Measurements from ENCODE around the gene F11R. TPM values are rescaled to one million over a fixed set of nuclear protein-coding genes. Genes with fewer than 3 reads are reported as not detected.

The F11R gene
- total RNA-seq, 4 donors from 2014 or later = 3.1 to 6.0 (median 5.3) TPM

GRCh38 chr1:161047436-161048420 is 26.8 kb upstream of the F11R start:
- peaks cover 0 to 5% of the 10 kb centered on the region in 2 donors for H3K36me3 ChIP-seq
- intact Hi-C loops (cut with DNase I; ENCODE audit: low total_unique reads) (loop anchor here (2.0 kb wide), 3 partner anchors 55 to 181 kb away; partner anchors contain the start of gene USP21), in situ Hi-C loops (cut with MboI; ENCODE audit: low sequenced_read_pairs in 4 of 4) (loop anchor here in 1 of 4 donors (10.0 kb wide), 1 partner anchor 107 kb away; the partner anchor contains the start of genes UFC1 and USP21)
- H3K4me1 ChIP-seq = peaks cover 17 to 21% of the 10 kb centered on the region in 2 donors
- ATAC-seq = no peak
- H3K27me3 ChIP-seq = no peaks in the 10 kb centered on the region
- no peaks in the 10 kb centered on the region for H3K9me3 ChIP-seq
- no peak overlapping the region for H3K27ac ChIP-seq
- no peak for DNase-seq
- TF ChIP-seq POLR2A (IDR thresholded peaks at IDR 0.05) = no peak
- TF ChIP-seq CTCF (IDR thresholded peaks at IDR 0.05 in 4 of 5, conservative IDR thresholded peaks at IDR 0.05 in 1 of 5) = no peak
- no peak overlapping the region for H3K4me3 ChIP-seq

GRCh38 chr1:161046605-161047228 is 25.8 kb upstream of the F11R start:
- no peak for DNase-seq
- H3K36me3 ChIP-seq = peaks cover 0 to 16% of the 10 kb centered on the region in 2 donors
- peak overlapping the region; percentile 88 to 98 (median 94) for H3K27ac ChIP-seq
- in situ Hi-C loops (cut with MboI; ENCODE audit: low sequenced_read_pairs in 4 of 4) = loop anchor here in 1 of 4 donors (10.0 kb wide), 1 partner anchor 108 kb away; the partner anchor contains the start of genes UFC1 and USP21
- H3K4me3 ChIP-seq = peak overlapping the region; percentile 87 to 99 (median 90)
- ATAC-seq = no peak
- peaks cover 17 to 21% of the 10 kb centered on the region in 2 donors for H3K4me1 ChIP-seq
- TF ChIP-seq POLR2A (IDR thresholded peaks at IDR 0.05) = no peak
- TF ChIP-seq CTCF (IDR thresholded peaks at IDR 0.05 in 4 of 5, conservative IDR thresholded peaks at IDR 0.05 in 1 of 5) = no peak
- H3K9me3 ChIP-seq = no peaks in the 10 kb centered on the region
- intact Hi-C loops (cut with DNase I; ENCODE audit: low total_unique reads) = loop anchor here (2.0 kb wide), 3 partner anchors 54 to 182 kb away; partner anchors contain the start of gene USP21
- H3K27me3 ChIP-seq = no peaks in the 10 kb centered on the region

- H3K27me3 ChIP-seq = no peaks in the 10 kb centered on the region
- in situ Hi-C loops (cut with MboI; ENCODE audit: low sequenced_read_pairs in 4 of 4) = loop anchor here in 1 of 4 donors (10.0 kb wide), 1 partner anchor 109 kb away; the partner anchor contains the start of genes UFC1 and USP21
- ATAC-seq (peak; percentile 97), DNase-seq (peak; percentile 85 to 93)
- H3K9me3 ChIP-seq = no peaks in the 10 kb centered on the region
- peak within 1 kb of the TSS; percentile 87 to 99 (median 90) for H3K4me3 ChIP-seq
- TF ChIP-seq CTCF (IDR thresholded peaks at IDR 0.05 in 4 of 5, conservative IDR thresholded peaks at IDR 0.05 in 1 of 5) (no peak), POLR2A (IDR thresholded peaks at IDR 0.05) (peak in 1 of 2 donors; percentile 68)
- peaks cover 0 to 23% of the 10 kb centered on the region in 2 donors for H3K36me3 ChIP-seq
- intact Hi-C loops (cut with DNase I; ENCODE audit: low total_unique reads) = loop anchor here (1.0 to 2.0 kb wide), 6 partner anchors 51 to 353 kb away; partner anchors contain the start of genes DEDD and USP21
- peak within 1 kb of the TSS; percentile 88 to 98 (median 94) for H3K27ac ChIP-seq
- H3K4me1 ChIP-seq = peaks cover 17 to 21% of the 10 kb centered on the region in 2 donors
Measured at GRCh38 chr1:161045736-161046604, 25.0 kb upstream of the F11R start, which contains the start of gene USF1. USF1 (minus strand) TSS chr1:161045977; CDS start chr1:161043275, 2,702 bp downstream.
